GM21423 (cell line): ENCODE results near the gene ZBTB20.

Experiments
- ATAC-seq: cut with Tn5 transposase; IDR thresholded peaks from one replicate; pipeline ENCODE4 v1.9.1; 2021; ENCODE audit warnings: mild to moderate bottlenecking, moderate library complexity; ENCODE audit not compliant: unreplicated experiment

Gene ZBTB20

GRCh38 chr3:114556657-114557213 lies 590.4 kb downstream of the ZBTB20 start:
- ATAC-seq = no peak

- no peak for ATAC-seq
Measured at GRCh38 chr3:114554731-114555130, 592.4 kb downstream of the ZBTB20 start.

- no peak for ATAC-seq
Measured at GRCh38 chr3:114553949-114554593, 593.0 kb downstream of the ZBTB20 start.

- ATAC-seq = no peak
Measured at GRCh38 chr3:114552527-114552812, 594.6 kb downstream of the ZBTB20 start.

GRCh38 chr3:114551770-114552526 lies 595.1 kb downstream of the ZBTB20 start:
- no peak for ATAC-seq

- no peak for ATAC-seq
Measured at GRCh38 chr3:114550165-114550564, 596.9 kb downstream of the ZBTB20 start.

- ATAC-seq = no peak
Measured at GRCh38 chr3:114545193-114545592, 601.9 kb downstream of the ZBTB20 start.

GRCh38 chr3:114542359-114542758 lies 604.7 kb downstream of the ZBTB20 start:
- no peak for ATAC-seq

GRCh38 chr3:114539525-114539924 lies 607.6 kb downstream of the ZBTB20 start:
- no peak for ATAC-seq

GRCh38 chr3:114538211-114538610 lies 608.9 kb downstream of the ZBTB20 start:
- no peak for ATAC-seq

- ATAC-seq = no peak
Measured at GRCh38 chr3:114528517-114528916, 618.6 kb downstream of the ZBTB20 start.

GRCh38 chr3:114527036-114527644 lies 619.9 kb downstream of the ZBTB20 start:
- ATAC-seq = no peak

- no peak for ATAC-seq
Measured at GRCh38 chr3:114525278-114525677, 621.8 kb downstream of the ZBTB20 start.

- no peak for ATAC-seq
Measured at GRCh38 chr3:114519415-114519814, 627.7 kb downstream of the ZBTB20 start.

- ATAC-seq = no peak
Measured at GRCh38 chr3:114518206-114518808, 628.8 kb downstream of the ZBTB20 start.

GRCh38 chr3:114510201-114510600 lies 636.9 kb downstream of the ZBTB20 start:
- no peak for ATAC-seq

- ATAC-seq = no peak
Measured at GRCh38 chr3:114509756-114510155, 637.3 kb downstream of the ZBTB20 start.

- no peak for ATAC-seq
Measured at GRCh38 chr3:114508976-114509375, 638.1 kb downstream of the ZBTB20 start.

GRCh38 chr3:114508208-114508607 lies 638.9 kb downstream of the ZBTB20 start:
- ATAC-seq = no peak

- no peak for ATAC-seq
Measured at GRCh38 chr3:114506591-114507300, 640.3 kb downstream of the ZBTB20 start.
